Effector CD8-positive, alpha-beta T cell (primary cell): ENCODE data around the gene DENND10.
"Not testable (repeated sequence)": the region's sequence is repeated elsewhere in the genome, so short reads cannot be mapped to it uniquely, and the experiment has no call there.

Experiments
- DNase-seq: peaks from one replicate; lab custom pipeline; 2025; lab: John Stamatoyannopoulos, UW

DENND10 gene

GRCh38 chr10:119132521-119133345 lies 28.8 kb downstream of the DENND10 start:
- DNase-seq: no peak

GRCh38 chr10:119133949-119134348 lies 30.0 kb downstream of the DENND10 start:
- no peak for DNase-seq

GRCh38 chr10:119135513-119135881 lies 31.6 kb downstream of the DENND10 start:
- DNase-seq: no peak

- DNase-seq: no peak
These were observed 32.2 kb downstream of the DENND10 start for GRCh38 chr10:119136084-119136483.

GRCh38 chr10:119137878-119138277 lies 34.0 kb downstream of the DENND10 start:
- not testable (repeated sequence) for DNase-seq

- no peak for DNase-seq
These were observed 34.7 kb downstream of the DENND10 start for GRCh38 chr10:119138346-119139306.

- DNase-seq: peak; percentile 15
These were observed 35.7 kb downstream of the DENND10 start for GRCh38 chr10:119139464-119140067.

- no peak for DNase-seq
These were observed 36.8 kb downstream of the DENND10 start for GRCh38 chr10:119140603-119141245.

- DNase-seq: no peak
These were observed 39.7 kb downstream of the DENND10 start for GRCh38 chr10:119143657-119144056.

- no peak for DNase-seq
These were observed 45.2 kb downstream of the DENND10 start for GRCh38 chr10:119149157-119149556.

GRCh38 chr10:119149729-119150128 lies 45.8 kb downstream of the DENND10 start:
- no peak for DNase-seq

- DNase-seq: not testable (repeated sequence)
These were observed 47.7 kb downstream of the DENND10 start for GRCh38 chr10:119151601-119152000.

- DNase-seq: no peak
These were observed 49.1 kb downstream of the DENND10 start for GRCh38 chr10:119153041-119153440.

- DNase-seq: no peak
These were observed 49.7 kb downstream of the DENND10 start for GRCh38 chr10:119153661-119154060.

GRCh38 chr10:119159332-119159731 lies 55.4 kb downstream of the DENND10 start:
- no peak for DNase-seq

- no peak for DNase-seq
These were observed 58.0 kb downstream of the DENND10 start for GRCh38 chr10:119161680-119162451.

- no peak for DNase-seq
These were observed 58.7 kb downstream of the DENND10 start for GRCh38 chr10:119162452-119163092.

GRCh38 chr10:119165171-119166117 lies 61.5 kb downstream of the DENND10 start, which contains the start of gene SFXN4:
Gene SFXN4, minus strand, starts transcription at chr10:119165714. Its CDS starts 67 bp downstream, at chr10:119165647.
- DNase-seq: peak; percentile 59

- no peak for DNase-seq
These were observed 62.2 kb downstream of the DENND10 start for GRCh38 chr10:119166118-119166500.
